ENCODE measurements around the gene ATXN1. TPM values are rescaled to one million over a fixed set of nuclear protein-coding genes. Genes with fewer than 3 reads are reported as not detected.

Gene ATXN1
- total RNA-seq, 1 experiment from 2014 or later = 27.0 TPM

DNA sequence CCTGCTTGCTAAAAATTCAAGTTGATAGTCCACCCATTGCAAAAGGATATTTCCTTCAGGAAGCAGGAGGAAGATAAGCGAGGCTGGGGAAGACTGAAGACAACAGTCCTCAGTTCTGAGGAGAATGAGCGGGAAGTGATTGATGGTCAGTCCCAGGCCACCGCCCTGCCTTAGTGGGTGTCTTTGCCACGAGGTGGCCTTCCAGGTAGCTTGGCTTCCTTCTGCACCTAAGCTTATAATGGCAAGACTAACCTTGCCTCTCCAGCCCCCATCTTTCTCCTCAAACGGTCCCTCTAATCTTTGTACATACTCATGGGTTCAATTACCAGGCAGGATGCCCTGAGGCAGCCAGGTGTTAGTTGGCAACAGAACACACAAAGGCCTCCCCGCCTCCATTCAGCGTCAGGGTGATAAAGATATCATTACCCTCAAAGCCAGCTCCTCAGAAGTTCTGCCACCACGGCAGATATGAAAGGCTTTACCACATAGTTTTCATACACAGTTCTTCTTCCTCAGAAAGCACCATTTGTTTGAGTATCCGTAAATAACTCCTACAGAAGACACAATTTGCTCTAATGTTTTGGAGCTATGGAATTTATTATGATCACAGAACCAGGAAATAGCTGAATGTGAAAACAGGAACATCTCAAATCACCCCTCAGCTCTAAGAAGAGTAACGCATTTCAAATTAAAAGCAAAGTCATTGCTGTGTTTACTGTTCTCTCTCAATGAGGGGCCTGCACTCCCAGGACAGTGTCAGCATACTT is 249.4 kb downstream of the ATXN1 start:
- H3K79me2 ChIP-seq (ENCODE audit: low read length) = no peaks in the 10 kb centered on the region
- ChIA-PET CTCF (interaction anchor here (0.6 to 0.8 kb wide), 2 partner anchors 200 to 490 kb away, joined by 3 read pairs; no protein-coding TSS in a partner anchor), POLR2A (ENCODE audit: unreplicated experiment) (interaction anchor here (0.7 kb wide), 1 partner anchor 439 kb away, joined by 4 read pairs; no protein-coding TSS in a partner anchor)
- no peaks in the 10 kb centered on the region for H3K9me2 ChIP-seq (replicated peaks; ENCODE audit: low read length)
- intact Hi-C loops (cut with micrococcal nuclease) = loop anchor here (5.0 kb wide), 1 partner anchor 200 kb away; no protein-coding TSS in a partner anchor
- H3K27me3 ChIP-seq (ENCODE audit: low read length) = no peaks in the 10 kb centered on the region
- H3K36me3 ChIP-seq (ENCODE audit: low read depth, low read length) = no peaks in the 10 kb centered on the region
- H3F3A ChIP-seq (ENCODE audit: low read length, unreplicated experiment) = no peaks in the 10 kb centered on the region
- DNase-seq (no peak), ATAC-seq (no peak)
- no peaks in the 10 kb centered on the region for H3K4me1 ChIP-seq (ENCODE audit: insufficient read depth, low read length)
- H3K4me3 ChIP-seq (ENCODE audit: low read length) = no peak overlapping the region
- no peak overlapping the region for H2AFZ ChIP-seq (ENCODE audit: low read length)
- no peaks in the 10 kb centered on the region for H4K20me1 ChIP-seq (ENCODE audit: low read length)
- H3K27ac ChIP-seq (ENCODE audit: low read length) = no peak overlapping the region
- H3K4me2 ChIP-seq (ENCODE audit: low read length) = no peak overlapping the region
- no TSS peak for BruUV-seq (replicated peaks)
- TF ChIP-seq CTCF (conservative IDR thresholded peaks at IDR 0.05; ENCODE audit: low read depth, low read length) = no peak
- TF ChIP-seq EZH2phosphoT487 (IDR thresholded peaks at IDR 0.05; ENCODE audit: borderline replicate concordance, low read length) = no peak
- TF ChIP-seq EZH2 (IDR thresholded peaks at IDR 0.05; ENCODE audit: low read length, unreplicated experiment) = no peak
- no peaks in the 10 kb centered on the region for H3K9me3 ChIP-seq (ENCODE audit: low read length)
- H3K9ac ChIP-seq (ENCODE audit: low read length) = no peak overlapping the region

DNA sequence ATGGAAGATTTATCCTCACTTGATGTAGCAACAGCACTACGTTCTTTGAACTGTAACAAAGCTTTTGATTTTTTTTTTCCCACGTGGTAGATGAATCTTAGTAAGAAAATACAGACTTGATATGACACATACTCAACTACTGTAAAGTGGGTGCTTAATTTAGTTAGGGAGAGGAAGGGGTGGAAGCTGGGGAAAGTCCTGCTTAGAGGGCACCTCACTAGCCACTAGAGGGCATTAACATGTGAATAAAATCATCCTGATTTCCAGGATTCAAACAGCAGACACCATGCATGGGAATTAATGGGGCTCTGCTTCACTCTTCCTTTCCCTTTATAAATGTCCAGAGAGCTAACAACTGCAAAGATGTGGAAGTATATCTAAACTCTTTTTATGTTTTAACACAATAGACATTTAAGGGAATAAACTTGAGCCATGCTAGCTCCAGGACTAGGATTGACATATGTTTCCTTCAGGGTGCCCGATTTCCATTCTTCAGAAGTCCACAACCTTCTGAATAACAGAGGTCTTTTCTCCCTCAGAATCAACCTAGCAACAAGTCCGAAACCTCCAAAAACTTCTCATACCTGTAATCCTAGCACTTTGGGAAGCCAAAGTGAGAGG is 250.1 kb downstream of the ATXN1 start:
- Histone ChIP-seq H3K79me2 (ENCODE audit: low read length) (no peaks in the 10 kb centered on the region), H3K4me1 (ENCODE audit: insufficient read depth, low read length) (peaks cover 6% of the 10 kb centered on the region), H3K36me3 (ENCODE audit: low read depth, low read length) (no peaks in the 10 kb centered on the region), H3K27ac (ENCODE audit: low read length) (no peak overlapping the region), H3K4me3 (ENCODE audit: low read length) (no peak overlapping the region), H3K9ac (ENCODE audit: low read length) (no peak overlapping the region), H3K9me3 (ENCODE audit: low read length) (no peaks in the 10 kb centered on the region), H3F3A (ENCODE audit: low read length, unreplicated experiment) (no peaks in the 10 kb centered on the region), H2AFZ (ENCODE audit: low read length) (no peak overlapping the region), H3K9me2 (replicated peaks; ENCODE audit: low read length) (no peaks in the 10 kb centered on the region), H4K20me1 (ENCODE audit: low read length) (no peaks in the 10 kb centered on the region), H3K4me2 (ENCODE audit: low read length) (no peak overlapping the region), H3K27me3 (ENCODE audit: low read length) (no peaks in the 10 kb centered on the region)
- no TSS peak for BruUV-seq (replicated peaks)
- peak; percentile 62 for ATAC-seq
- DNase-seq = peak; percentile 66
- TF ChIP-seq EZH2phosphoT487 (IDR thresholded peaks at IDR 0.05; ENCODE audit: borderline replicate concordance, low read length) (no peak), CTCF (conservative IDR thresholded peaks at IDR 0.05; ENCODE audit: low read depth, low read length) (peak; percentile 84)
- ChIA-PET CTCF (interaction anchor here (0.5 to 0.6 kb wide), 3 partner anchors 107 to 212 kb away, joined by 3 to 4 read pairs (median 3); no protein-coding TSS in a partner anchor), POLR2A (ENCODE audit: unreplicated experiment) (no interaction called here)
- intact Hi-C loops (cut with micrococcal nuclease) = loop anchor here (5.0 kb wide), 1 partner anchor 201 kb away; no protein-coding TSS in a partner anchor

Measured in PC-3 (cell line).